Stimulated activated CD8-positive, alpha-beta memory T cell treated with anti-CD3 and anti-CD28 coated beads, Interleukin-2, amount 100 ng/mL, for 1 hour (primary cell): Measurements from ENCODE around the gene SETD3.

Source experiments
- DNase-seq, 2 donors: peaks; one replicate each; pipeline ENCODE4 v3.0.0-alpha.2; 2020; ENCODE audit warnings: low read depth in 2 of 2

Gene SETD3

DNA sequence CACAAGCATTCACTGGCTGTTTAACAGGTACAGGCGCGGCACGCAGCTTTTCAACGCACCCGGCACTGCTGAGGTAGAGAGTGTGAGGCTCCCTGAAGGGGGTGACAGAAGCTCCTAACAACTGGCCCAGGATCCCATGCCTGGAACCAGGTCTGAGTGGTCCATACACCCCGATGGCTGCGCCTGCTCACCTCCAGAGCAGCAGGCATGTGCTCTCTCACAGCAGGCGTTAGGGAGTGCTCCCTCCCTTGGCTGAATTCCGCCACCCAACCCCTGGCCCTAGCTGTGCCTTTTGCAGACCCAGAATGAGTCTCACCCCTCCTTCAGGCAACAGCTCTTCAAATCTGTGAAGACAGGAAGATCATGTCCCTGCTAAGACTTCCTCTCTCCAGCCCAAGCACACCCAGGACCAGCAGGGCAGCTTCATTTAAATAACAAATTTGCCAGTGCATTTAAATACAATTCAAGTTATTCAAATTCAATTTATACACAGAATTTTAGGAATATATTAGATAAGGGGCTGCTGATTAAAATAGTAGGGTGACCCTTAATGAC lies 86.0 kb downstream of the SETD3 start:
- DNase-seq, result no peak

DNA sequence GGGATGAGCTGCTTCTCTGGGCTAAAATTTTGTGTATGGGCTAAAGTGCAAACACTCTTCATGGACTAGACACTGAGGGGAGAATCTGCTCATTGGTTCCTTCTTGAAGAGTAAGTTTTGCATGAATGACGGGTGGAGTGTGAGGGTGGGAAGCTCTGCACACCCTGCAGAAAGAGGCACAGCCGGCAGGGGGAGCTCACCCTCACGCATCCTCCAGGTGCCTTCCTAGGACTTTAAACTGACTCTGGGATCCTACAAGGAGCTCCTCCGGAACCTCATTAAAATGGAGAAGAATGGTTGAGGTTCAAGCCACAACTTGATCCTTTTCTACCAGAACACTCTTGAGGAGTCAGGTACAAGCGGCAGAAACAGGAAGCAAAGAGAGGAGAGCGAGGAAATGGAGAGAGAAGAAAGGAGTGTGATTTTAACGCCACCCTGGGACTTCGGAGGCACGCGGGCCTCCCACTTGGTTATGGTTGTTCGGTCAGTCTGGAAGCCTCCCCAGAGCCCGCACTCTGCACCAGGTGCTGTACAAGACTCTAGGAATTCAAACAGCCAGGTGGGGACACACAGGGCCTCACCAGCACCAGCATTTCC lies 87.5 kb downstream of the SETD3 start:
- DNase-seq, result no peak

DNA sequence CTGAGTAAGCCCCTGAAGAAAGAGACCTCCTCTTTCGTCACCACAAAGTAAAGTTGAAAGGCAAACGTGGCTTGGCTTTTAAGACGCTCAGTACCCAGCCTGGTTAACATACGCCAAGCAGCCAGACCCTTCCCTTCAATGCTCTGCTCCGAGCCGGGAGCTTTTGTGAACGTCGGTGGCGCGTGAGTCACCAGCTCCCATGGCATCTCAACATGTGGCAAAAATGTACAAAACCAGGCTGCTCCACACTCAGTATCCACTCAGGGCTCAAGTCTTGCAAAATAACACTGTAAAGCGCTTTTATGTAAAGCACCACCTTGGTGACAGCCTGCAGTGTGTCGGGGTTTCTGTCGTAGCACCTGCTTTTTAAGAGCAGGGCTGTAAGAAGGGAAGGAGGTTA lies 89.0 kb downstream of the SETD3 start:
- DNase-seq, result no peak

DNA sequence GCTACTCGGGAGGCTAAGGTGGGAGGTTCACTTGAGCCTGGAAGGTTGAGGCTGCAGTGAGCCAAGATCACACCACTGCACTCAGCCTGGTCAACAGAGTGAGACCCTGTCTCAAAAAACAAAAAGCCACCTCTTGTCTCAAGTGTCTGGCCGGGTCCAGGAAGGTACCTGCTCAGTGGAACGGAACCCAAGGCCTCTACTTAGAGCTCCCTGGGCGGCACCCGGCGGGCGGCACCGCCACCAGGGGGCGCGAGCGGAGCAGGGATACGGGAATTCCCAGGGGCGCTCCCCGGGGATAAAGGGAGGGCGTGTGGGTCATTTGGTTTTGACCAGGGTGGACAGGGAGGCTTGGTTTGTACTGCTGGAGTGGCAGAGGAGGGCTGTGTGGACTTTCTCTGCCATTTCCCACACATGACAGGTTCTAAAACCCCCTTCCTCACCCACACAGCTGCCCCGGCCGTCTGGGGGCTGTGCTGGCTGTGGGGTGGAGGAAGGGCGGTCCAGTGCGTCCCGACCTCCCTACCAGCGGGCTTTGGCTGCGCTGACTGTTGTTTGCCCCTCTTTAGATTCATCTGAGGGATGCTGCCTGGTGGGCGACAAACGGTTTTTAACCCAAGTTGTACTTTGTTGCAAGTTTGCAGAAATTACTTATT lies 91.4 kb downstream of the SETD3 start:
- DNase-seq, result no peak

DNA sequence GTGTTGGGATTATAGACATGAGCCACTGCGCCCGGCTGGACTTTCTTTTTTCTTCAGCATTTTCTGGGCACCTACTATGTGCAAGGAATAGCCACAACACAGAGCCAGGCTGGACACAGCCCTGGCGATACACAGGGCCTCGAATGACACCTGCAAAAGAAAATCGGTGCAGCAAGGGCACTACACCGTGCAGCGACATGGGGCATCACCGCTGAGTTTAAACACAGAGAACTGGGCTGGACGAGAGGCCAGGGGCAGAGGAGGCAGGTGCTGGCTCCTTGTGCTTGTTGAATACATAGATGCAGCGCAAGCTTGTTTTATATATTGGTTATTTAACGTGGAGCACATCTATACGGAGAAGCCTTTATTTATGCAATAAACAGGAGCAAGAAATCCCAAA lies 92.4 kb downstream of the SETD3 start:
- DNase-seq, result no peak

DNA sequence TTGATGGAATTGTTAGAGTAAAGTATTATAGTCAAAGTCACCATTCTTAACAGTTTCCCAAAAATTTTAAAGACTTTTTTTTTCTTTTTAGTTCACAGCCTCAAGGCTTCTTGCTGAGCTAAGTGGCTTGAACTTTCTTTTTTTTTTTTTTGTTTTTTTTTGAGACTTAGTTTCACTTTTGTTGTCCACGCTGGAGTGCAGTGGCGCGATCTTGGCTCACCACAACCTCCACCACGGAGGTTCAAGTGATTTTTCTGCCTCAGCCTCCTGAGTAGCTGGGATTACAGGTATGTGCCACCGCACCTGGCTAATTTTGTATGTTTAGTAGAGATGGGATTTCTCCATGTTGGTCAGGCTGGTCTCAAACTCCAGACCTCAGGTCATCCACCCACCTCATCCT lies 92.8 kb downstream of the SETD3 start:
- no peak for DNase-seq

DNA sequence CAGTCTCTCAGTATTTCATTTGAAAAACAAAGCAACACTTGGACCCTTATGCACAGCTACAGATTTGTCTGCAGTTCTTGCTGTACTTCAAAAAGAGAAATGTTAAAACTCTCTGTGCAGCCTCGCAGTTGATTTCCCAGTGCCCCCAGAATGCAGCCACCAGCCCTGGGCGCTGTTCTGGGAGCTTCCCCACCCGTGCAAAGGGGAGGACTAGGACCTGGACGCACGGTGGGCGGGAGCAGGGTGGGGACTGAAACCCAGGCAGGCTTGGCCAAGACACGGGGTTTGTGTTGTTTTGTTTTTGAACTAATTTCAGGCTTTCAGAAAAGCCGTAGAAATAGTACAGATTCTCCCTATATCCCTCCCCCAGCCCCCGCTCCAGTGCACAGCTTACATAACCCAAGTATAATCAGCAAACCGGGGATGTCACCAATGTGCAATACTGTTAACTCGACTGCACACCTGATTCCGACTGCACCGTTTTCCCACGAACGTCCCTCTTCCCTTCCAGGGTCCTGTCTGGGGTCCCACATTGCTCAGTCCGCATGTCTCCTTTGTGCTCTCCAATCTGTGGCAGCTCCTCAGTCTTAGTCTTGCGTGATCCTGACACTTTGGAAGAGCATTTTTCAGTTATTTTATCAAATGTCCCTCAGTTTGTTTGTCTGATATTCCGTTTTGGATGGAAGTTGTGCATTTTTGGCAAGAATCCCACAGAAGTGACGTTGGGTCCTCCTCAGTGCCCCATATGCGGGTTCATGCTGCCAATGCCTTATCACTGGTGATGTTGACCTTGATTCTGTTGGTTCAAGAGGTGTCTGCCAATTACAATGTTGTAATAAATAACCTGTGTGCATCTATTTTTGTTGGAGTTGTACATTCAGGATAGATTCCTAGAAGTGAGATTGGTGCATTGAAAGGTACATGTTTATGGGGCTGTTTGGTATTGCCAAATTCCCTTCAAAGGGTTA lies 95.9 kb downstream of the SETD3 start:
- no peak for DNase-seq

DNA sequence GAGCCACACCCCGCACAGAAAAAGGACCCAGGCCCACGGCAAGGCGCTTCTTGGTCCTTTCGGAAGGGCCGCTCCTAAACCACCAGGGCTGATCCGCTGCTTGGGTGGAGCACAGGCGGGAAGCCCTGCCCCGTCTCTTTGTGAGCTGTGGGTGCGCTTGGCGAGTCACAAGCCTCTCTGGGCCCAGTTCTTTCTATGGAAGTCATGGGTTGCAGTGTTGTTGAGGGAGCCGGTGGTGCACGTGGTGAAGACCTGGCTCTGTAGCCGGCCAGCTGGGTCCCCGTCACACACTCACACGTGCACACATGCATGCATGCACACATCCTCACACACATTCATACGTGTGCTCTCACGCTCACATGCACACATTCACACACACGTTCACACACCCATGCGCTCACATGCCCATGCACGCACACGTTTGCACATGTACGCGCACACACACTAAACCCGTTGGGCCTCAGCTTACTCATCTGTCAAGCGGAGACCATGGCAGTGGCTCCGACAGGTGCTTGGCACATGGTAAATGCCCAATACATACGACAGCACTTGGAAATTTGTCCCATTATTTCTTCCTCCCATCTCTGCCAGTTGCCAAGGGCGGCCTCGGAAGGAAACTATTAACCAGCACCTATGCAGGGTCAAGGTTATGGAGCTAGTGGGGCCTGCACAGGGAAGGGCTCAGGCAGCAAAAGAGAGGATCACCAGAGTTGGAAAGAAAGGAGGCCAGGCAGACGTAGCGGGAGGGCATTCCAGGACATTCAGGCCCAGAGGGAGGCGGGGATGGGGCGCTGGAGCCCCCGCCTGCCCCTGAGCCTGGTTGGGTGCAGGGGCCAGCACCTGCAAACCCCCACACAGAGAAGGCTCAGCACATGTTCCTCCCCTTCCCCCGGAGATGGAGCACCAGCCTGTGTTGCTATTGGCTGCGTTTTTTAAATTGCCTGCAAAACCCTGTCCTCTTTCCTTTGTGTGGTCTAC lies 96.9 kb downstream of the SETD3 start:
- DNase-seq, result no peak

DNA sequence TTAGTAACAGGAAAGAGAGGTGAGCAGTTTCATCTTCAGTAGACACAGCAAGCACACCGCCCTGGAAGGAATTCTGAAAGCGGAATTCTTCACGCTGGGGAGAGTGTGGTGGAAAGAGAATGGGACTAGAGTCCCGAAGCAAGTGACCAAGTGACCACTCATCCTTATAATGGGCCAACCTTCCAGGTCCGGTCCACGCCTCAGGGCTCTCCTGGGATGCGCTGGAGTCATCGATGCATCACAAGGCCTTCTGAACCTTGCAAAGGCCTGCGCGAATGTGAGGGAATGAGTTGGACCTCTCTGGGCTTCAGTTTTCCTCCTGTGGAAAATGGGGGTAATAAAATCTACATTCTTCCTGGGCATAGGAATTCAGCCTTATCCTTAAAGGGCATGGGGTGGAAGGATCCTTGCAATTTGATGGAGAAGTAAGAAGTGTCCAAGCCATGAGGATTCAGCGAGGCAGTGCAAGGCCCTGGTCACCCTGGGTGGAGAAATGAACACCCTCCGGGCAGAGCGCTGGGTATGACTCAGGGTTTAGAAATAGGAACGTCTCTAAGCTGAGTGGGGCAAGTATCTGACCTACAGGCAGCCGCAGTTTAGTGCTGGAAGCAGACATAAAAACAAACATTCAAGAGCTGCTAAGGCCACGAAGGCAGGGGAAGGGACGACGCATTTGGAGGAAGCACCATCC lies 97.7 kb downstream of the SETD3 start:
- DNase-seq, result no peak

DNA sequence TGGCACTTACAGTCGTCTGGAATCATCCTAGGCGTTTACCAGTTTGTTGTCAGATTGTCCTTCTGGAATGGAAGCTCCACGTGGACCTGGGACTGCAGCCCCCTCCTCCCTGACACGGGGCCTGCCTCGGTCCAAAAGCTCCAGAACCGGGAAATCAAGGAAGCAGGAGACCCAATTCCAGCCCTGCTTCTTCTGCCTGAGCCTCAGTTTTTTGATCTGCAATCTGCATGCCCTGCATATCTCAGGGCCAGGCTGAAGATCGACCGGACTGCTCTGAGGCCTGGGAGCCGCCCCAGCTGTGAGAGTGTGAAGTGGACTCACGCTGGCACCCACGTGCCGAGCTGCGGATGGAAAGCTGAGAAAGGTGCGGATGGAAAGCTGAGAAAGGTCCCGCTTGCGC lies 98.6 kb downstream of the SETD3 start:
- DNase-seq, result no peak

DNA sequence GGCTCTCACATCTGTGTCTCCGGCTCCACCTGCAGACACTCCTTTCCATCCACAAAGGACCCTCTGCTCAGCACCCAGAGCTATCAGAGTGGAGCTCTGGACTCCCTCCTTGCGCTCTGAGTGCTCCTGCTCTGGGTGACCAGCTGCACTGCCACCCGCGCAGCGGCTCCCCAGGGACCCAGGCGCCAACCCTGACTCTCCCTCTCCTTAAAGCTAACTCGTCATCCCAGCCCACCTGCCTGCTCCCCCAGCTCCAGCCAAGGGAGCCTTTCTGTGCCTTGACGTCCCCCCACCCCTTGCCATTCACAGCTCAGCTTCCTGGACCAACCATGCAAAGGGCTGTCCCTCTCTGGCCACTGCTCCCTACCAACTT lies 99.0 kb downstream of the SETD3 start:
- no peak for DNase-seq

DNA sequence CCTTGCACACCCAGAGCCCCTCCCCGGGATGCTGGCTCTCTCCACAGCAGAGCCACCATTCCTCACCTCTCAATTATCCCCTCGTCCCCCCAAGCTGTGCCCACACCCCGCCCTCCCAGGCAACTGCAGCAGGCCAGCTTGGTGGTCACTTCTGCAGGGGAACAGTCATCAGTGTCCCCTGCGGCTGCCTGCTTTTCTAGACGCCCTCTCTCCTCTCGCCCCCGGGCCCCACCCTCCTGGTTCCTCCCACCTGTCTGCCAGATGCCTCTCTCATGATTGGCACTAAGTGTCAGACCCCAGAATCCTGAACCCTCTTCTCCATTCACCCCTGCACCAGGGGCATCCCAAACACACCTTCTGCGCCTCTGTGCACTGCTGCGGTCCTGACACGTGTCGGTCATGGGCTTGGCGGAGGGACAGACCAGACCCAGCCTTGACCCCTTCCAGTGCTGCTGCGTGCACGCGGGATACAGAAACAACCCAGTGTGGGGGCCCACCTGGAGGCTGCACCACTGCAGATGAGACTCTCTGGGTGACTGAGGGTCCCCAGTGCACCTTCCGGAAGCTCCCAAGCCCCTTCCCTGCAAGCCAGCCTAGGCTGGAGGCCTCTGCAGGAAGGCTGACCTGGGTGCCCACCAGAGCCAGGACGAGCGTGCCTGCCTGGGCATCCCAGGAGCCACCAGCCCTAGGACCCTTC lies 99.5 kb downstream of the SETD3 start:
- no peak for DNase-seq

DNA sequence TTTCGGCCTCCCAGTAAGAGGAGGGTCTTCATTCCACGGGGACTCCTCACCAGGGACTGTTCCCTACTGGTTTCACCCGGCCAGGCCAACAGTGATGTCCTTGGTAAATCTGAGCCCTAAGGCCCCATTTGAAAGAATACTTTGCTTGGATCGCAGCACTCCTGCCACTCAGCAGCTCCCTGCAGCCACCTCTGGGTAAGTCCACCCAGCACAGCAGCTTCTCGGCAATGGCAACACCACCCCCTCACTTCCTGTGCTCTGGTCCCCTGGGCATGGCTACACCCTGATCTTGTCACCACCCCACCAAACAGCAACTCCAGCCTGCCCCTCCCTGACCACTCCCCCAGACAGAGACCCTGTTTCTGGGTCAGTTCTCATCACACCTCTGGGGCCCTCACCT lies 100.3 kb downstream of the SETD3 start:
- DNase-seq, result no peak

DNA sequence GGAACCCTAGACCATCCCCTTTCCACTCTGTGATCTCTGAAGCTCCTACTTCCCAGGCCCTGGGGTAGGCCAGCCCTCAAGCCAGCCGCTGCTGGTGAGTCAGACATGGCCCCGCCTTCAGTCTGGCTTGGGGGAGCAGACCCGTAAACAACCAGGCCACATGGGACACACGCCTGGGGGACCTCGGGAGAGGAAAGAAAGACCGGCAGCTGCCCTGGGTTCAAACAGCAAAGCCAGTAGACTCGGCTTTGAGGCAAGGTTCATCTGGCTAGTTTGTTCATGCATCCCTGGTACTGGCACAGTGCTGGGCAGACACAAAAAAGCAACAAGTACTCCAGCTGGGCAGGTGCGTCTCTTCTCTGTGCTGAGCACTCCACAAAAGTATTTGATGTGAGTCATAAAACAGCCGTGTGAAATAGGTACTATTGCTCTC lies 101.9 kb downstream of the SETD3 start:
- no peak for DNase-seq

DNA sequence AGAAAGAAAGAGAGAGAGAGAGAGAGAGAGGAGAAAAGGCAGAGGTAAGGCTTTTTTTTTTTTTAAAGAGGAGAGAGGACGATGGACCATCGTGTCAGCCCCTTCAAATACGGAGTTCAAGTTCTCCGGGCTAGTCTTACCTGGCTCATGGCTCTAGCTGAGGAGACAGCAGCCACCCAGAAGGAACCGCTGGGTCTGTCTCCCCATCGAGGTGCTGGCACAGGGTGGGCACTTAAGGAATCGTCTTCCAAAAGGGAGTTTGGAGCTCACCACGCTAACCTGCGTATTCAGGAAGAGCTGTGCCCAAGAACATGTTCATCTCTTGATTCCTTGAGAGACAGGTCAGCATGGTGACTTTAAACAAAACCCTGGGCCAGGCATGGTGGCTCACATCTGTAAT lies 102.7 kb downstream of the SETD3 start:
- DNase-seq, result no peak

DNA sequence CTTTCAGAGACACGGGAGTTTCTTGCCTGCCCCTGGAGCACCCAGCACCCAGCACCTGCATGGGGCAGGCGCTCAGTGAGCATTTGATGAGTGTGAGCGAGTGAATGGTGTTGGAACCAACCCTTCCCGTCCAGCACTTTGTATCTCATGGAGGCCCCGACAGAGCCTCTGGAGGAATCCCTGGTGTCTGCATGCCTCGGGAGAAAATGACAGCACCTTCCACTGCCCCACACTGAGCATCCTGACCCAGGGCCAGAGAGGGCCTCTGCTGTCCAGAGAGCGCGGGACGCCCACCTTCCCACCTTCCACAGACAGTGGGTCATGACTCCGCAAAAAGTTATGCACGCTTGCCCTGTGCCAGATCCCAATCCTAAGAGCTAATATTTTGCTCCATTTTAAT lies 105.7 kb downstream of the SETD3 start:
- no peak for DNase-seq

DNA sequence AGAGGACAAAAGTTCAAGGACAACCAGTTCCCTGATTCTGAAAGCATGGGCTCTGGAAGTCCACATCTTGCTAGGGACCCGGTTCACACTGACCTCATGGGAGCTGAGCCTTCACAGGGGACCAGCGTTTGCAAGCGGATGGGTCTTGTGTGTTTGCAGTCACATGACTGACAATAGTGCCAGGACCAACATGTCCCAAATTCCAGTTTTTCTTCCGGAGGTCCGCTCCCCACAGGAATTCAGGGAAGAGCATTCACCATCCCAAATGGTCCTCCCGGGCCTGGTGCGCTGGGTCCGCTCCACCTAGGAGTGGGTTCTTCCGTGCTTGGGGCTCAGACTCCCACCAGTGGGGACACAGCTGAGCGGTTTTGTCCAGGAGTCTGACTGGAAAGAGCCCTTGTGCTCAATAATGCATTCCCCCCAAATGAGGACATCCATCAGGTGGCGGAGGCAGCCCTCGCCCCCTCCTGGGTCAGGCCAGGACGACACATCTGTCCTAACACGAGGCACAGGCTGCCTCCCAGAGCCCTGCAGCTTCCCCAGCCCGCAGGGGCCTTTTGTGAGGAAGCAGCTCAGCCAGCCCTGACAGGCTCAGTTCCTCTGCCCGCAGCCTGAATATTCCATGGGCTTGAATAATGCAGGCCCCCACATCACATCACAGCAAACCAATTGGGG lies 116.9 kb downstream of the SETD3 start:
- DNase-seq, result no peak

DNA sequence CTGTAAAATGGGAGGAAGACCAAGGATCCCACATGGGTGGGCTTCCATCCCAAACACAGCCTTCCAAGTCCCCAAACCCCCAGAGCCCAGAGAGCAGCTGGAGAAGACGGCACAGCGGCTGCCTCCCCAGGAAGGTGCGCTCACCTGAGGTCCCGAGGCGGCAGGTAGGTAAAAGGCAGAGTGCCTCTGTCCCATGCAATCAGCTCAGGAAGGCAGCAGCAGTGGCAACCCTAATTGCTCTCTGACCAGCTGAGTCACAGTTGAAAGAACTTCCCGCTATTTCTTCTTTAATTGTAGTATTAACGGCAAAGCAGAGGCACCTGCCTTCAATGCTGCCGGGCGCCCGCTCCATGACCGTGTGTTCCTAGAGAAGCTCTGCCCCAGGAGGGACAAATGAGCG lies 117.6 kb downstream of the SETD3 start:
- no peak for DNase-seq

DNA sequence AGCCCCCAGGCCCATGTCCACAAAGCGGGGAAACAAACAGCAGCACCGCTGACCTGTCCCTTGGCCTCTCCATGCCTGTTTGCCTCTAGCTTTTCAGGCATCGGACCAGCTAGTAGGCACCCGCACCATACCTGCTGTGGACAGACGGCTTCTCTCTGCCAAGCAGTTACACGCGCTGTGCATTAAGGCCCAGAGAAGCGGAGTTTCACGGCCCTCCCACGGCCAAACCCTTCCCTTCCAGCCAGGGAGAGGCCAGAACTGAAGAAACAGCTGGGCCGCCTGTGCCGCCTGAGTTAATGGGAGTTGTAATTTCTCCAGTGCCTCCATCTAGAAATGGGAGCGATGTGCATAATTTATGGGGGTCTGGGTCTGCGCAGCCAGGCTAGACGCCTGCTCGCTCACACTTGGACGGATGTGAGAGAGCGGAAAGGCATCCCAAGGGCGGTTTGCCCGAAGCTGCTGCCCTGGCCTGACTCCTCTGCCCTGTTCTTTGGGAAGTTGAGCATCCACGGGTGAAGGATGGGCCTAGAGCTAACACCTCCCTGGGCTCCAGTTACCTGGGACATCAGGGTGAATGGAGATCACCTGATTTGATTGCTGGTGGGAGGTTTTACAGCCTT lies 119.0 kb downstream of the SETD3 start:
- DNase-seq, result no peak
